ENCODE measurements around the gene DLX1.

- TF ChIP-seq TAF1 (IDR thresholded peaks at IDR 0.05; ENCODE audit: low read depth, low read length) (no peak), POLR2A (IDR thresholded peaks at IDR 0.05; ENCODE audit: low read depth, low read length) (no peak), POLR2AphosphoS5 (IDR thresholded peaks at IDR 0.05; ENCODE audit: low read depth, low read length) (no peak), PAX5 (IDR thresholded peaks at IDR 0.05; ENCODE audit: insufficient read depth, low read length, severe bottlenecking) (no peak)
Observed at GRCh38 chr2:172050479-172051125, 34.7 kb upstream of the DLX1 start.
